ENCODE measurements around the gene PIGS. TPM values are rescaled to one million over a fixed set of nuclear protein-coding genes. Genes with fewer than 3 reads are reported as not detected.

PIGS gene
- total RNA-seq, 1 experiment from 2014 or later = 45.8 TPM

DNA sequence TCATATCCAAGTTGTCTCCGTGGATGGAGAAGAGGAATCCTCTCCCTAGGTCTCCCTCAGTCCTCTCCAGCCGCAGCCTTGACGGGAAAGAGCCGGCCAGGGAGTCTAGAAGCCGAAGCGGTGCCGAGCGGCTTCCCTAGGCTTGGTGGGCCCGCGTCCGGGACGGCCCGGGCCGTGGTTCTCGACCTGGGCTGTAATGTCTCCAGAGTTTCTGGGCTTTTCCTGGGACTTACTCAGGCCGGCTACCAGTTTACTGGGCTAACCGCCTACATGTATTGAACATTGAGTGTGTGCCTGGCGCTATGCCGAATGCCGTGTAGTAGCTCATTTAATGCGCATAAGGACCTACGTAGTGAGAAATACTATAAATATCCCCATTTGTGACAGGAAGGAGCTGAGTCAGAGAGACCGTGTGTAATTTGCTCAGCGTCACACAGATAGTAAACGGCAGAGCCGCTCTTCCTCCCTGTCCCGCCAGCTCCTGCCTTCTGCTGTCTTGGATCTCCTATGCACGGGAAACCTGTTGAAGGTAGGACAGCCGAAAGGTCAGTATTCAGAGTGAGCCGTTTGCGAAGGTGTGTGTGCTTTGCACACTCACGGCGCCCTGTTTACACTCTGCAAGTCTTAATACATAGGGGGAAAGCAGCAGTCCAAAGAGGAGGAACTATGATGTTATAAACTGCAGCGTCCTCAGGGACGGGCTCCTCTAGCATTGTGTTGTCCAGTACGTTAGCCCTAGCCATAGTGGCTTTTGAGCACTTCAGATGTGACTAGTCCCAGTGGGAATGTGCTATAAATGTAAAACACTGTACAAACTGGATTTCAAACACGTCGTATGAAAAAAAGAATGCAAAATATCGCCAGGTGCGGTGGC is 28.2 kb upstream of the PIGS start:
- H3K9me3 ChIP-seq (ENCODE audit: control insufficient read depth in 1 of 2, insufficient read depth in 1 of 2, low read depth in 1 of 2, low read length in 2 of 2) = no peaks in the 10 kb centered on the region
- peaks cover 33% of the 10 kb centered on the region for H3K79me2 ChIP-seq (ENCODE audit: insufficient read depth, low read length)
- DNase-seq (ENCODE audit: low read depth, low spot score) (peak; percentile 66), ATAC-seq (peak; percentile 65)
- peak; percentile 9 for TF ChIP-seq SIN3A (IDR thresholded peaks at IDR 0.05; ENCODE audit: low read depth)
- no peak for TF ChIP-seq SP1 (IDR thresholded peaks at IDR 0.05; ENCODE audit: low read depth)
- no peak for TF ChIP-seq POLR2A (IDR thresholded peaks at IDR 0.05; ENCODE audit: borderline replicate concordance, extremely low read depth, insufficient read depth, insufficient read length)
- TF ChIP-seq, protein P1, sequence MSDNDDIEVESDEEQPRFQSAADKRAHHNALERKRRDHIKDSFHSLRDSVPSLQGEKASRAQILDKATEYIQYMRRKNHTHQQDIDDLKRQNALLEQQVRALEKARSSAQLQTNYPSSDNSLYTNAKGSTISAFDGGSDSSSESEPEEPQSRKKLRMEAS (IDR thresholded peaks at IDR 0.05) = 0 out of 2 replicates have a peak, but pooled peaks have one; percentile 2
- TF ChIP-seq ZFX (IDR thresholded peaks at IDR 0.05) = 0 out of 2 replicates have a peak, but pooled peaks have one; percentile 5
- TF ChIP-seq JUND (IDR thresholded peaks at IDR 0.05) = 0 out of 2 replicates have a peak, but pooled peaks have one; percentile 2
- TF ChIP-seq, protein P2, sequence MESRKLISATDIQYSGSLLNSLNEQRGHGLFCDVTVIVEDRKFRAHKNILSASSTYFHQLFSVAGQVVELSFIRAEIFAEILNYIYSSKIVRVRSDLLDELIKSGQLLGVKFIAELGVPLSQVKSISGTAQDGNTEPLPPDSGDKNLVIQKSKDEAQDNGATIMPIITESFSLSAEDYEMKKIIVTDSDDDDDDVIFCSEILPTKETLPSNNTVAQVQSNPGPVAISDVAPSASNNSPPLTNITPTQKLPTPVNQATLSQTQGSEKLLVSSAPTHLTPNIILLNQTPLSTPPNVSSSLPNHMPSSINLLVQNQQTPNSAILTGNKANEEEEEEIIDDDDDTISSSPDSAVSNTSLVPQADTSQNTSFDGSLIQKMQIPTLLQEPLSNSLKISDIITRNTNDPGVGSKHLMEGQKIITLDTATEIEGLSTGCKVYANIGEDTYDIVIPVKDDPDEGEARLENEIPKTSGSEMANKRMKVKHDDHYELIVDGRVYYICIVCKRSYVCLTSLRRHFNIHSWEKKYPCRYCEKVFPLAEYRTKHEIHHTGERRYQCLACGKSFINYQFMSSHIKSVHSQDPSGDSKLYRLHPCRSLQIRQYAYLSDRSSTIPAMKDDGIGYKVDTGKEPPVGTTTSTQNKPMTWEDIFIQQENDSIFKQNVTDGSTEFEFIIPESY (IDR thresholded peaks at IDR 0.05; ENCODE audit: extremely low read depth, insufficient replicate concordance, low read length) = peak; percentile 6
- H3K4me1 ChIP-seq (ENCODE audit: control insufficient read depth in 1 of 2, insufficient read depth in 2 of 2, low read length in 2 of 2) = peaks cover 4 to 22% of the 10 kb centered on the region in 2 experiments; a peak in 2 of 4 replicates
- H3K4me3 ChIP-seq (replicated peaks in 1 of 2; ENCODE audit: low read depth in 1 of 2, low read length in 2 of 2) = peak overlapping the region; percentile 93 to 97
- ChIA-PET CTCF (interaction anchor here (0.8 to 1.1 kb wide), 3 partner anchors 12 to 47 kb away, joined by 3 to 4 read pairs (median 3); no protein-coding TSS in a partner anchor), RAD21 (ENCODE audit: low non-redundant PET in 1 of 2, low total read pairs in 2 of 2, uncharacterized antibody in 2 of 2, unreplicated experiment in 2 of 2) (no interaction called here), POLR2A (interaction anchor here (0.7 to 1.1 kb wide), 2 partner anchors 28 to 120 kb away, joined by 3 to 5 read pairs; partner anchors contain the start of genes PIGS and RPL23A)
- intact Hi-C loops (cut with micrococcal nuclease) = no loop called here
- peaks cover 0 to 2% of the 10 kb centered on the region in 2 experiments; a peak in 2 of 4 replicates for H3K36me3 ChIP-seq (ENCODE audit: control insufficient read depth in 1 of 2, insufficient read depth in 2 of 2, low read length in 2 of 2)
- H3K9me2 ChIP-seq (ENCODE audit: insufficient read depth) = no peaks in the 10 kb centered on the region
- no peak overlapping the region for H2AFZ ChIP-seq (ENCODE audit: low read depth, low read length, poor library complexity, severe bottlenecking)
- no peaks in the 10 kb centered on the region for H4K20me1 ChIP-seq (ENCODE audit: insufficient read depth)
- peak overlapping the region; percentile 97 for H3K4me2 ChIP-seq (ENCODE audit: low read length)
- H3K27ac ChIP-seq (ENCODE audit: low read depth, low read length) = peak overlapping the region; percentile 80
- TSS peak; percentile 92 for BruUV-seq (replicated peaks)
- H3K9ac ChIP-seq (ENCODE audit: low read length) = peak overlapping the region; percentile 92
- no peaks in the 10 kb centered on the region for H3K27me3 ChIP-seq (ENCODE audit: insufficient read depth, low read length)
